CD1c-positive myeloid dendritic cell (primary cell): Measurements from ENCODE around the gene SEPTIN7.

ENCODE experiments used
- DNase-seq: peaks from one replicate; pipeline ENCODE4 v3.0.0-alpha.2; 2016; ENCODE audit errors: extremely low spot score

SEPTIN7 gene

DNA sequence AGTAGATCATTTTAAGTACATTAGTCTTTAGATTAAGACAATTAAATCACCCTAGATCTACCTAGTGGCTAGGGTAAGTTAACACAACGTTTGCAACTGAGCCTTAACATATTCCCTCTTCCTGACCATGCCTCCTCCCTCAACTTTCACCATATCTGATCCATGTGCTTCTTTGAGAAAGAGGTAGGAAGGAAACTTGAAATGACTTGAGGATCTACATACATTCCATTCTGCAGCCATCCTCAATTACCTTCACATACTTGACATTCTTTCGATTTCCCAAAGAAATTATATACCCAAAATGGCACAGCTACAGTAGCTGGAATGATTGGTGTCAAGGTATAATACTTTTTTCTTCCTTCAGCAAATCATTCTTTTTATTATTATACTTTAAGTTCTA lies 12.9 kb upstream of the SEPTIN7 start:
- DNase-seq = no peak

DNA sequence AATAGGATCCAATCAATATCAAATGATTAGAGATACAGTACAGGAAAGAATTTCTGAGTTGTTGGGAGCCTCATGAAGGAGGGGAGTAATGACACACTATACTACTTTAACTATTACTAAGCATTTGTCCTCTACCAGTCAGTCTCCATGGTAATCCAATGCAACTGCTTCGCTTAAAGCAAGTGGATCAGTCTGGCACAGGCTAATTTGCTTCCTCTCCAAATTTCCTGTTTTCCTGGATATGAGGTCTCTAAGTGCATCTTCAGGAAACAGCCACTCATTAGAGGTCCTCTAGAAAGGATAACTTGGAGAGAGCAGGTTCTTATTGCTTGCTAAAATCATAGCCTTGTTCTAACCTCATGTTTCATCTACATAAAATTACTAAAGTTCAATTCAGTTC lies 8.4 kb upstream of the SEPTIN7 start:
- DNase-seq = no peak

DNA sequence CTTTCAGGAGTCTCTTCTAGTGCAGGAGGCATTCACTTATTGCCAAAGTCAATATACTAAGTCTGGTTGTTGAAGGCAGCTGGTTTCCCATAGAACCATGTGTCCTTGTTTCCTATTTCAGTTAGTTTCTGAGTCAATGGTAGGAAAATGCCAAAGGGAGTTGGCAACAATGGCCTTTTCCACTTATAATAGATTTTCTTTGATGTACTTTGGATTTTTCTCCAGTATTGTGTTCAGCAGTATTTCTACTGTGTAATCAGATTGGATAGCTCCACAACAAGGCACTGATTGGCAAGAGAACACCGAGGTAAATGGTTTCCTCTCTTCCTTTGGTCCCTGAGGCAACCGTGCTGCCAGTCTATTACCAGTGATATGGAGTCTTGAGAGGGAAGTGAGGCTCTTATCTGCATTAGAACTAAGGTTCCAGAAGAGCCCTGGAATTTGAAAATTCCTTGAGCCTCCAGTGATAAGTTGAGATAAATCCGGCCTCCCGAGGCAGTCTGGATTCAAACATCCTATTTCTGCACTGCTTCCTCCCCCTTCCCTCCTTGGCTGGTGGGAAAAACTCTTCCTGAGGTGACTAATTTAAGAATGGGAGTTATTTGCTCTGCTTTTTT lies 7.9 kb upstream of the SEPTIN7 start:
- no peak for DNase-seq

DNA sequence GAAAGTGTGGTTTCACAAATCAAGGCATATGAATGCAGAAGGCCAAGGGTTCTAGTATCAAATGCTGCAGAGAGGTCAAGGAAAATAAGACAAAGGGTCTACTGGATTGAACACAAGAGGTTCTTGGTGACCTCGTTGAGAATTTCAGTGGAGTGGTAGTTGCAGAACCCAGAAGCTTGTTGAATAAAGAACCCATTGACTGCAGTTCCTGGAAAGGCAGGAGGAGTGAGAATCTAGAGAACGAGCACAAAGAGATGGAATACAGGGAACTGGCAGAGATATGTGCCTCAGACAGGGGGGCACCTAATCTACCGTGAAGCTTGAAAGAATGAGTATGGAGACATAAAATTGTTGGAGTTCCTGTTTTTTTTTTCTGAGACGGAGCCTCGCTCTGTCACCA lies 3.5 kb upstream of the SEPTIN7 start:
- DNase-seq = no peak

DNA sequence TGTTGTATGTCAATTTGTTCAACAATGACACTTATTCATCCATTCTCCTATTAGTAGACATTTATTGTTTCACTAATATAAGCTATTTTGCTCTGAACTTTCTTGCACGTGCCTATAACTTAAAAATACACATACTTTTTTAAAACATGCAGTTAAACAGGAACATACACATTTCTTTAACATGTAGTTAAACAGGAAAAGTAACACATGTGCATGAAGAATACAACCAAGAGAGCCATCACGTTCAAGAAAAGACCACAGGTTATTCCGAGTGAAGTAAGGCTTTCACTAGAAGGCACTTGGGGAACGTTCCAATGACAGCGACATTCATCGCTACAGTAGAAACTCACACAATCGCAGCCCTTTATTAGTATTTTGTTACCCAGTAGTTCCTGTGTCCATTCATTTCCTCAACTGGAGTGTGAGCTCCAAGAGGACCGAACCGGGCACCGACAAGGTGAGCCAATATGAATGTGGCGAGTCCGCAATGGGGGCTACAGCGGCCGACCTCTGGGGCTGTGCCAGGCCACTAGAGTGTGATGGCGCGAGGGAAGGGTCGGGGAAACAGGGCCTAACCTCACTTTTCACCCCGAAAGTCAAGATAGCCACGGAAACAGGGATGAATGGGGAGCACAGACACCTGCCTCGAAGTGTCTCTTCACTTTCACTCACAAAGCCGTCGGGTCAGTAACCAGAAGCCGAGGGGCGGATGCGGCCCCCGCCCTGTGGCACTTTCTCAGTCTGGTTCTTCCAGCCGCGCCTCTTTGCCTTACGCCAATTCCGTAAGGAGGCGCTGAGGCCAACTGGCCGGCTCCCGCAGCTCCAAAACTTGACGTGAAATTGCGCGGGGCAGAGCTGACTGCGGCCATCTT lies 775 bp upstream of the SEPTIN7 start:
- DNase-seq = peak; percentile 93

DNA sequence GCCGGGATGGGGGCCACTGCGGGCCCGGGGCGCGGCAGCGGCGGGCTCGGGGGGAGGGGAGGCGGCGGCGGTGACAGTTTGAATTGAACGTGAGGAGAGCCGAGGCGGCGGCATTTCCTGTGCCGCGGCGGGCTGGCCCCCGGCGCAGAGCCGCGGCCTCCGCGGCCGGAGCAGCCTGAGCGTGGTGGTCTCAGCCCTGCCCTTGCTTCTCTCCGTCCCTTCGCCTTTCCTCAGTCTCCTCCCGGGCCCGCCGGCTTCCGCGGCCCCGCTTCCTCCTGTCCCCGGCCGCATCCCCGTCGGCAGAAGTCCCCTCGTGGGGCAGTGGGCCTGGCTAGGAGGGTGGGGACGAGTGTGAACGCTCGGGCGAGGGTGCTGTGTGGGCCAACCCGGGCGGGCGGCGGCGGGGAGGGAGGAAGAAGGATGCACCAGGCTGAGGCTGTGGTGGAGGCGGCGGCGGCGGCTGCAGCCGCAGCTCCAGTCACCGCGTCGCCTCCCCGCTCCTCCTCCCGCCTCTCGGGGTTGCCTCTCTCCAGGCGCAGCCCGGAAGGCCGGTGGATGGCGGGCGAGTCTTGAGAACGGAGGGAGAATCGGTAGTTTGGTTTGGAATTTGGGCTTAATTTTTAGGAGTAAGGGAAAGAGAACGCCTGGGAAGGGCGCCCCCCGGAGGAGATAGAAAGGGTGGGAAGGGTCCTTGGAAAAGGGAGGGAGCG lies 690 bp downstream of the SEPTIN7 start:
- DNase-seq = peak; percentile 85

DNA sequence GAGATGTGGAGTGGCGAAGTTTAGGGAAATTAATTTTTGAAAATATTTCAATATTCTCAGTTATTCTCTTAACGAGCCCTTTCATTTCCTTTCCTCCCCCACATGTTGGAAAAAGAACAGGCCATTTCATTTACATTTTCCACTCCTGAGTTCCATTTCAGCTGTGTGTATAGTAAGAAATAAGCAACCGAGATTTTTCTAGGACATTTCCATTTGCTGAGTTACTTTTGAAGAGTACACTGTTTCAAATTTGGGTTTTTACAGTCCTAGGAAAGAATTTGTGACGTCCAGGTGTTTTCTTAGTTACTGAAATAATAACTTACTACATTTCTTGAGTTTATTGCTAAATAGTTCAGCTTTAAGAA lies 1.2 kb downstream of the SEPTIN7 start:
- peak; percentile 29 for DNase-seq

DNA sequence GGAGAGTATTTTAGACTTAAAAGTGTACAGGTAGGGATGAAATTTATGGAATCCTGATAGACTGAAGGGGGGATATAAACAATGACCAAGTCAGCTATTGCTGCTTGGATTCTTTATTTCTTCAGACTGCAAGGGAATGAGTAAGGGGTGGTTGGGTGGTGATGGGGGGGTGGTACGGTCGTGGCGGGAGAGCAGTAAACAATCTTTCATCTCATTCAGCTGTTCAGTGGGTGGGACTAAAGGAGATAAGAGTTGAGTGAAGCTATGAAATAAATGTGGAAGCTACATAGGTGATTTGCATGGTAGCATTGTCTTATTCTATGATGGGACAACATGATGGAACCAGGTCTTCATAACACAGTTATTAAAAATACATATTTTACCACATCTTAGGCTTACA lies 1.8 kb downstream of the SEPTIN7 start:
- DNase-seq = no peak

DNA sequence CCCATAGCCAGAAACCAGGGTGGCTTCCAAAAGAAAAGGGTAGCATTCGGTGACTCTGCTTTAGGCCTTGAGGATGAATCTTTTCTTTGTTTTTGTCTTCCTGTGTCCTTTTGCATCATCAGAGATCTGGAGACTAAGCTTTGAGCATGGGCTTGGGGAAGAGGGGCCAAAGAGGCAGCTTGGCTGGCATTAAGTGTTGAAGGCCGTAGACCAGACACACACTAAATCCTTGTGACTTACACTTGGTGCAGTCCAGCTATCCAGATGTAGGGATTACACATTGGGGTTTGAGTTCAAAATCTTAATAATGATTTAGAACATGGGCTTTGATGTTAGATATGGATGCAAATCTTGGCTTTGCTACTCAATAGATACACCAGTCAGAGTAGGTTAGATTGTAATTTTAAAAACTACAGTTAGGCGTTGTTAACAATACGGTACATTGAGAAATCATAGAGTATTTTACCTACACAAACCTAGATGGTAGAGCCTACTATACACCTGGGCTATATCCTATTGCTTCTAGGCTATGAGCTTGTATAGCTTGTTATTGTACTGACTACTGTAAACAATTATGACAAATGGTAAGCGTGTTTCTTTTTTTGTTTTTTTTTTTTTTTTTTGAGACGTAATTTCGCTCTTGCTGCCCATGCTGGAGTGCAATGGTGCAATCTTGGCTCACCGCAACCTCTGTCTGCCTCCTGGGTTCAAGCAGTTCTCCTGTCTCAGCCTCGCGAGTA lies 3.5 kb downstream of the SEPTIN7 start:
- no peak for DNase-seq

DNA sequence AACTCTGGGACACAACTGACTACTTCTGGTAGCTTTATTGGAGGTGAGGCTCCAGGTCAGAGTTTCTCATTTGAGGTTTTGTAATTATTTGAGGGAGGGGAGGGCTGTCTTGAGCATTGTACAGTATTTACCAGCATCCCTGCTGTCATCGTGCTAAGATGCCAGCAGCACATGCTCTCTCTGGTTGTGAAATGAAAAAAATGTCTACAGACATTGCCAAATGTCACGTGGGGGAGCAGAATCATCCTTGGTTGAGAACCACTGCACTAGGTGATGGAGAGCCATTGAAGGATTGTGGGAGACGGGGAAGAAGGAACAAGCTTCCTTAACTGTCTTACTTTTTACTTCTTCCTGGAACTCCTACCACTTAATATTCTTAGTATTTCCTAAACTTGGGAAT lies 5.0 kb downstream of the SEPTIN7 start:
- no peak for DNase-seq

DNA sequence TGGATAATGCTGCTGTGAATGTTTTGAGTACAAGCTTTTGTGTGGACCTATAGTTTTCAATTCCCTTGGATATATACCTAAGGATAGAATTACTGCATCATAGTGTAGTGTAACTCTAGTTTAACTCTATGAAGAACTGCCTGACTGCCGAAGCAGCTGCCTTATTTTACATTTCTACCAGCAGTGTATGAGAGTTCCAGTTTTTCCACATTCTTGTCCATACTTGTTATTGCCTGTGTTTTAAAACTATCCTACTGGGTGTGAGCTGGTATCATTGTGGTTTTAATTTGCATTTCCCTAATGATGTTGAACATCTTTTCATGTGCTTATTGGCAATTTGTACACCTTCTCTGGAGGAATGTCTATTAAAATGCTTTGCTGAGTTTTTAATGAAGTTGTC lies 15.7 kb downstream of the SEPTIN7 start:
- DNase-seq = no peak

DNA sequence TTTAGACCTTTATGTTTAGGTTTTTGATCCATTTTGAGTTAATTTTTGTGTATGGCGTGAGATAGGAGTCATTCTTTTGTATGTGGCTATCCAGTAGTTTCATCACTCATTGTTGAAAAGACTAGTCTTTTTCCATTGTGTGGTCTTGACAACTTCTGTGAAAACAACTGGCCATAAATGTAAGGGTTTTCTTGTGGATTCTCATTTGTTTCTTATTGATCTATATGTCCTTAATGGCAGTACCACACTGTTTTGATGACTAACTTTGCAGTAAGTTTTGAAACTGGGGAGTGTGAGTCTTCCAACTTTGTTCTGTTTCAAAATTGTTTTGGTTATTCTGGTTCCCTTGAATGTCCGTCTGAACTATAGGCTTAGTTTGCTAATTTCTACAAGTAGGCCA lies 16.3 kb downstream of the SEPTIN7 start:
- DNase-seq = no peak

DNA sequence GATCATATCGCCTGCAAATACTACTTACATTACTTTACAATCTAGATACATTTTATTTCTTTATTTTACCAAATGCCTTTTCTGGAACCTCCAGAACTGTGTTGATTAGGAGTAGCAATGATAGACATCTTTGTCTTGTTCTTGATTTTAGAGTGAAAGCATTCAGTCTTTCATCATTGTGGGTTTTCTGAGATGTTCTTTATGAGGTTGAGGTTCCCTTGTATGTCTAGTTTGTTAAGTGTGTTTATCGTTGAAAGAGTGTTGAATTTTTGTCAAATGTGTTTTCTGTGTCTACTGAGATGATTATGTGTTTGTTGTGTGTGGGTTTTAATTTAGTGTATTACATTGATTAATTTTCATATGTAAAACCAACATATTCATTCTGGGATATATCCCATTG lies 17.1 kb downstream of the SEPTIN7 start:
- no peak for DNase-seq

DNA sequence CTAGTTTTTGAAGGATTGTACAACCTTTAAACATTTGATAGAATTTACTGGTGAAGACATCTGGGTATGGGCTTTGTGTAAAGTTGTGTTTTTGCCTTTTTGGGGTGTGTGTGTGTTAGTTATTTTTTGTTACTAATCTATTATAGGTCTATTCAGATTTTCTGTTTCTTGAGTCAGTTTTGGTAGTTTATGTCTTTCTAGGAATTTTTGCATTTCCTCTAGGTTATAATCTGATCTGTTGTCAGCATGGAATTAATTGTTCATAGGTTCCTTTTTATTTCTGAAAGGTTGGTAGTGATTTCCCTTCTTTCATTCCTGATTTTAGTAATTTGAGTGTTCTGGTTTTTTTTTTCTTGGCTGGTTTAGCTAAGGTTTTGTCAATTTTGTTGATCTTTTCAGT lies 17.7 kb downstream of the SEPTIN7 start:
- DNase-seq = no peak

DNA sequence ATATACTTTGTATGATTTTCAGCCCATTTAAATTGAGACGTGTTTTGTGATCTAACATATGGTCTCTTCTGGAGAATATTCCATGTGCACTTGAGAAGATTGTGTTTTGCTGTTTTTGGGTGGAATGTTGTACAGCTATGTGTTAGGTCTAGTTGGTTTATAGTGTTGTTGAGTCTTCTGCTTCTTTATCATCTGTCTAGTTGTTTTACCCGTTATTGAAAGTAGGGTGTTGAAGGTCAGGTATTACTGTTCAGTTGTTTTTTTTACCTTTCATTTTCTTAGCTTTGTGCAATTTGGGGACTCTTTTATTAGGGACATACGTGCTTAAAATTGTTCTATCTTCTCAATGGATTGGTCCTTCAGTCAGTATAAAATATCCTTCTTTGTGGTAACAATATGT lies 18.5 kb downstream of the SEPTIN7 start:
- no peak for DNase-seq

DNA sequence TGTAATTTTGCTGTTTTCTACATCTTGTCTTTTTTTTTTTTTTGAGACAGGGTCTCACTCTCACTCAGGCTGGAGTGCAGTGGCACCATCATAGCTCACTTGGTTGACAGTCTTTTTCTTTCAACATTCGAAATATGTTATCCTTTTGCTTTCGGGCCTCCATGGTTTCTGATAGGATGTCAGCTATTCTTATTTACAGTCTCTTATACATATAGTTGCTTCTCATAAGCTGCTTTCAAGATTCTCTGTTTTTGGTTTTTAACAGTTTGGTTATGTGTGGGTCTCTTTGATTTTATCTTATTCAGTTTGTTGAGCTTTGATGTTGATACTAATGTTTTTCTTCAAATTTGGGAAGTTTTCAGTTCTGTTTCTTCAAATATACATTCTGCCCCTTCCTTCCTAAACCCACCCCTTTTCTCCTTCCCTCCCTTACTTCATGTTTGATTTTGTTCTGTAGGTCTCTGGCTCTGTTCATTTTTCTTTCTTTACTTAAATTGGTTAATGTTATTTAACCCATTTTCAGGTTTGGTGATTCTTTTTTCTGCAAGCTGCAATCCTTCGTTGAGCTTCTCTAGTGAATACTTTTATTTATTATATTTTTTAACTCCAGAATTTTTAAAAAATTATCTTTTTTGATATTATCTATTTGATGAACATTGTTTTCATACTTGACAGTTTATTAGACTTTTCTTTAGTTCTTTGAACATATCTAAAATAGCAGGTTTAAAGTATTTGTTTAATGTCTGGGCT lies 19.3 kb downstream of the SEPTIN7 start:
- no peak for DNase-seq

DNA sequence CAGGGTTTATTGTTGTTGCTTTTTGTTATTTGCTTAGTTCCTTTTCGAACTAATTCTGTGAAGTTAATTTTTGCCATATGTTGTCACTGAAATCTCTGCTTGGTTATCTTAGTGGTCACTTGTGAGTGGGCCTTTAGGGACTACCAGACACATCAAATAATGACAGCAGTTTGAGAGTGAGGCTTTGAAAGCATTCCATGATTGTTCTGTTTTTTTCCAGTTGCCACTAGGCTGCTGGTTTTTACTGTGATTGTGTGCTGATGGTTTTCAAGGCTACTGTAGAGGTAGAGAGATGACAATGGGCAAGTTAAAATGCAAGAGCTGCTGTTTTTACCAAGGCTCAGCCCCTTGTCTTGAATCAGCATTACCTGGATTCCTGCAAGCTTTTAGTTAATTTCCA lies 20.0 kb downstream of the SEPTIN7 start:
- DNase-seq = no peak

DNA sequence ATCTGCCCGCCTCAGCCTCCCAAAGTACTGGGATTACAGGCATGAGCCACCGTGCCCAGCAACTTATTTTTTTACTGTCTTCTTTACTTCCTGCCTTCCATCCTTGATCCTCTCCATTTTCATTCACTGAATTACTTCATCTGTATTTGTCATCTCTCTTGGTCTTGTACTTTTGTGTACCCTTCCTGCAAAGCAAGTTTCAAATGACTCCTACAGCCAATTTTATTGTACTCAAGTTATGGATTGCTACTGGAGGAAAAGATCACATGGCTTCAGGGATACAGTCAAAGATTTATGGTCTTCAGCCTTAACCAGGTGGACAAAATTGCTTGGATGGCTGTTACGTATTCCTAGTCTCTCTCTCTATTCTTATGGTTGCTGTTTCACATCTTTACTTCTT lies 22.6 kb downstream of the SEPTIN7 start:
- no peak for DNase-seq

DNA sequence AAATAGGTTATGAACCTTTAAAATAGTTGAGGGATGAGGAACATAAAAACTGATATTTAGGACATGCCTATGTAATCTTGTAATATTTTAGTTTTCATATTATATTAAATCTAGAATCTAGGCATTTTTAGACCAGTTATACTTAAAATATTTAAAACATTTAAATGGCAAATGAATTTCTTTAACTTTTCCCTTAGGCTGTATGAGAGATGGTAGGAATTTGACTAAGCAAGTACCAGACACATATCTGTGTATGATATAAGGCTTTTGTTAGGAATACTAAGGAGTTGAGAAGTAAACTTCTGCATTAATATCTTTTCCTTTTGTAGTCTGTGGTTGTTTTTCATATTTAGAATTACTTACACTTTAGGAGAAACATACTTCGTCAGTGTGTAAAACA lies 25.1 kb downstream of the SEPTIN7 start:
- DNase-seq = no peak

DNA sequence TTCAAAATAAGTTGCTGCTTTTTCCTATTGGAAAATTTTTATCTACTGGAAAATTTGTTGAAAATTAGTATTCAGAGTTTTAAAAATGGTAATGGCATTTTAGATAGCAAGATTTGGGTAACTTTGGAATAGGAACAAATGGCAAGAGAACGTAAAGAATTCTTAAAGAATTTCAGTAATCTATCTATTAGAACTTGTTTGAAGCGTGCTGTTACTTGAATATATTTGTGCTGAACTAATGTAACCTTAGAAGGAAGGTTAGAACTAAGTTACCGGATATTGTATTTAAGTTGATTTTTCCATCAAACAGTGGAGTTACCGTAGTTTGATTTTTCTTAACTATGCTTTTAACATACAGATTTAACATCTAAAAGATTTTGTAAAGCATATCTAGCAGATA lies 25.9 kb downstream of the SEPTIN7 start:
- DNase-seq = no peak

DNA sequence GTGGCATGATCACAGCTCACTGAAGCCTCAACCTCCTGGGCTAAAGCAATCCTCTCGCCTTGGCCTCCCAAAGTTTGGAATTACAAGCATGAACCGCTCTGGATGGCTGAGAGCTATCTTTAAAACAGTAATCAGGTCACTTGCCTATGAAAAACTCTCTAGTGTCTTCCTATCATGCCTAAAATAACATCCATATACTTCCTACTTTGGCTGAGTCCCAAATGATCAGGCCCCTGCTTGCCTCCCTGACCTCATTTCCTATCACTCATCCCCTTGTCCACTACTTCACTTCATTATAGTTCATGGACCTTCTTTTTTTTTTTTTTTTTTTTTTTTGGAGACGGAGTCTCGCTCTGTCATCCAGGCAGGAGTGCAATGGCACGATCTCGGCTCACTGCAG lies 28.0 kb downstream of the SEPTIN7 start:
- no peak for DNase-seq

DNA sequence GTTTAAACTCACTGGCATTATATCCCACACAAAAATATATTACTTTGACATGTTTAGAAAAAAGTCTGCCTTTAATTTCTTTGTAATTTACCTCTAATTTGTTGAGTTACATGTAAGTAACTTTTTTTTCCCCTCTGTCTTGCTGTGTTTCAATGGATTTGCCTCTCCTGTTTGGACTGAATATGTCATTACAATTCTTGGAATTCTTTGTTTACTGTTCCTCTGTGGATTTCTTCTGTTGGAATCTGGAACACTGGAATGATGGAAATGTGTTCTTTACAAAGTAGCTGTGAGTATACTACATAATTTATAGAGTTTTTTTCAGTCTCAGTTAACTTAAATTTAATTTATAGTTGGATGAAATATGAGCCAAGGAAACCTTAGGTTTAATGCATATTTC lies 30.4 kb downstream of the SEPTIN7 start:
- DNase-seq = no peak
